IMR-90 (cell line): ENCODE measurements around the gene ZBTB39.

Experiments used
- BHLHE40 ChIP-seq: fragments of 150-350 bp; IDR thresholded peaks from 2 replicates; pipeline ENCODE4 v1.6.1; 2016; ENCODE audit warnings: mild to moderate bottlenecking, low read depth, low read length
- CEBPB ChIP-seq: IDR thresholded peaks from 2 replicates; pipeline ENCODE4 v1.6.1; 2012; ENCODE audit warnings: low read depth, low read length, improper control_type of control experiment
- CTCF ChIP-seq: conservative IDR thresholded peaks from 2 replicates; pipeline ENCODE4 v1.5.1; 2012; ENCODE audit warnings: mild to moderate bottlenecking, low read depth, low read length, improper control_type of control experiment
- ELK1 ChIP-seq: fragments of 150-350 bp; IDR thresholded peaks from 2 replicates; pipeline ENCODE4 v1.6.1; 2016; ENCODE audit warnings: low read depth, mild to moderate bottlenecking, low read length, moderate library complexity, borderline replicate concordance
- MAFK ChIP-seq: IDR thresholded peaks from 2 replicates; pipeline ENCODE4 v1.6.1; 2012; ENCODE audit warnings: low read depth, low read length, improper control_type of control experiment
- MXI1 ChIP-seq: IDR thresholded peaks from 2 replicates; pipeline ENCODE4 v1.6.1; 2012; ENCODE audit warnings: low read depth, mild to moderate bottlenecking, low read length, moderate library complexity, borderline replicate concordance
- POLR2A ChIP-seq: IDR thresholded peaks from 2 replicates; pipeline ENCODE4 v1.6.1; 2012; ENCODE audit warnings: mild to moderate bottlenecking, low read depth, low read length
- RAD21 ChIP-seq: IDR thresholded peaks from 2 replicates; pipeline ENCODE4 v1.6.1; 2012; ENCODE audit warnings: low read length, improper control_type of control experiment
- RCOR1 ChIP-seq: IDR thresholded peaks from 2 replicates; pipeline ENCODE4 v1.6.1; 2012; ENCODE audit warnings: mild to moderate bottlenecking, low read length, improper control_type of control experiment; ENCODE audit not compliant: insufficient replicate concordance
- SMC3 ChIP-seq: fragments of 150-350 bp; IDR thresholded peaks from 2 replicates; pipeline ENCODE4 v1.6.1; 2016; ENCODE audit warnings: low read depth, mild to moderate bottlenecking, antibody characterized with exemption, low read length, moderate library complexity

GRCh38 chr12:56996793-56997545 lies 9.4 kb downstream of the ZBTB39 start:
- TF ChIP-seq CTCF (no peak), POLR2A (no peak), RCOR1 (no peak), MAFK (no peak), BHLHE40 (no peak), RAD21 (no peak), MXI1 (no peak), ELK1 (no peak), SMC3 (no peak), CEBPB (no peak)
